ENCODE measurements around the gene GMPR2.
A peak's percentile ranks its signal among the peaks of the same experiment; 100 is the strongest.

GMPR2 gene
- total RNA-seq, result 23.2 to 54.8 reads per million in 2 experiments

DNA sequence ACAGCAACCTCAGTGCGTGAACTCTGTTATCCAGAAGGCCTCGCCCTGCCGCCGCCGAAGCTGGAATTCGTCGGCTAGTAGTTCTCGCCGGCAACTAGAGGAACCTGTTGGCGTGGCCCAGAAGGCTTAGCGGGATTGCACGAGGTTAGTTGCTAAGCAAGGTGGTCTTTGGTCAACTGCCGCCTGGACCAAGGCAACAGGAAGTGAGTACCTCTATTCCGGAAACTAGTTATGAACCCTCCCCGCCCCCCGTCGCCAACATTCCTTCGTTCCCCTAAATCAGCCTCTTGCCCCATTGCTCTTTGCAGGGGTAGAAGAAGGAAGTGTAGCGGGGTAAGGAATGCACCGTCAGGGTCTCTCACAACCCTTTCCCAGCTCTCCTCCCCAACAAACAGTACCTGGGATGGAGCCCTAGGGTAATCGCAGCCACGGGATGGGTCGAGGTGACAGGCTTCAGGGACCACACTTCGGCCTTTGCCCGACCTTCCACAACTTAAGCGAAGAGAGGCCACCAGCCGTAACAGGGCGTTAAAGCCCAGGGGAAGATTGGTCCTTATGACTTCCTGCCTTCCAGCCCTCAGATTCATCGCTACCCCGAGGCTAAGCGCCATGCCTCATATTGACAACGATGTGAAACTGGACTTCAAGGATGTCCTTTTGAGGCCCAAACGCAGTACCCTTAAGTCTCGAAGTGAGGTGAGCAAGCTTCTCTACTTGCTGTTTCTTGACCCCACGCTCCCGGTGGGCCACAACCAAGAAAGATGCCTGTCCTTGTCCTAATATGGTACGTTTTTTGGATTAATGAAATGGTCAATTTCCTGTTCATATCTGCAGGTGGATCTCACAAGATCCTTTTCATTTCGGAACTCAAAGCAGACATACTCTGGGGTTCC lies at the start of gene GMPR2:
TSS of gene GMPR2 (plus strand) at position 285 of the 893 bp plus-strand sequence. CDS start at position 610, 325 bp downstream.
- DNase-seq (ENCODE audit: low read depth), result no peak

DNA sequence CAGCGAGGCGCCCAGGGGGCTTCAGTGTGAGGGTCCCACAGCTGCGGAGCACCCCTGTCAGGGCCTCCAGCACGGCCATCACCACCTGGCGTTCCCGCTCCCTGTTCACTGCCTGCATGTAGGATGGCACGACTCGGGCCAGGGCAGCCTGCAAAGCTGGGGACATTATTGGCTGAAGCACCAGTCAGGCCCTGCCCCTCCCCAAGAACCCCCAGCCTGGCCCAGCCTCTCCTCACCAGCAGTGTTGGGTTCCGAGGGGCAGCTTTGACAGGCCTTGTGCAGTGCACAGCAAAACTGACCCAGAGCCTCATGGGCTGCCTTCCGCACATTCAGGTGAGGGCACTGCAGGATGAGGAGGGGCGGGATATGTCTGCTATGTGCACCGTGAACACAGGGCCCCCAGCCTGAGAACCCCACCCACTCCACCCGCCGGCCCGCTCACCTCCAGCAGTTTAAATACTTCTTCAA lies 49.7 kb upstream of the GMPR2 start:
- no peak for DNase-seq (ENCODE audit: low read depth)

DNA sequence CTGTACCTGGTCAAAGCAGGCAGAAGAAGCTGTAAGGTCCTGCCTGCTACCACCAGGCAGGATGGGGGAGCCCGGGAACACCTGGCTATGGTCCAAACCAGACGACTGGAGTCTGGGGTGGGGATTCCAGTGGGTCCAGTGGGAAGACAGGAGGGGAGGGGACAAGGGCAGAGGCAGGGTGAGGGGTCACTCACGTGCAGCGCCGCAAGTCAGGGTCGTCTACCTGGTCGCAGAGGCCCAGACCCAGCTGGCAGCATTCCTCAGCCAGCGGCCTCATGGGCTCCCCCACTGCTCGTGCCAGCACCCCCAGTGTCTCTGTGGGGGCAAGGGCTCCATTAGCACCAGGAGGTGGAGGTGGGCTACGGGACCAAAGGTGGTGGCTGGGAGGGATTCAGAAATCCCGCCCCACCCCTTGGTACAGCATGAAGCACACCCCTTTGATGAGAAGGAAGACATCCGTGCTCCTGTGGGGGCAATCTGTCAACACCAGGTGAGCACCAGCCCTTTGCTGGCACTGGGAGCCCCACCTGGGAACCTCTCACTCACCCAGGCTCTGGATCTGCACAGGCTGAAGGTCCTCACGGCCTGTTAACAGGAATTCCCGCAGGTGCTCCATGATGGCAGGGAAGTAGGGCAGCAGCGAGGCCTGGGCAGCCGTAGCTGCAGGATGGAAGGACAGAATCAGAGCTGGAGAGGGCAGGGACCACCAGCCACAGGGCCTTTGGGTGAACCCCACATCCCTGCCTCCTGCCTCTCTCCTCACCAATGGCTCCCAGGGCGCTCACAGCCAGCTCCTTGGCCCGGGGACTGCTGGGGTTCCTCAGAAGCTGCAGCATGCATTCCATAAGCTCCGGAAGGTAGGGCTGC lies 48.4 kb upstream of the GMPR2 start:
- no peak for DNase-seq (ENCODE audit: low read depth)

DNA sequence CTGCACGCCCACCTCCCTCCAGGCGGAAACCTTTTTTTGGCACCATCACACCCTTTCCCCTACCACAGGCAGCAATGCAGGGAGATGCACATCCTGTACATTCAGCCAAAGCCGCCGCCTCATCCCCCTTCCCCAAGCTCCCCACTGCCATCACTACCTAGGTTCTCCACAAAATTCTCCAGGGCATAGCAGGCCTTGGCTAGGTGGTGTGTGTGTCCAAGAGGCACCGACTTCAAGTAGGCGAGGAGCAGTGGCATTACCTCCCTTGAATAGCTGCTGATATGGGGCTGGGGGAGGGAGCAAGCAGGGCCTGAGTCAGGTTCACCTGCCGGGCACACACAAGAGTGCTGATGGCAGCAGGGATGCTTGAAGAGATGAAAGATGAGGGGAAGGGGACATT lies 47.7 kb upstream of the GMPR2 start:
- DNase-seq (ENCODE audit: low read depth), result no peak

GRCh38 chr14:24185741-24186140 lies 47.0 kb upstream of the GMPR2 start:
- no peak for DNase-seq (ENCODE audit: low read depth)

GRCh38 chr14:24186831-24187538 lies 45.7 kb upstream of the GMPR2 start:
- no peak for DNase-seq (ENCODE audit: low read depth)

DNA sequence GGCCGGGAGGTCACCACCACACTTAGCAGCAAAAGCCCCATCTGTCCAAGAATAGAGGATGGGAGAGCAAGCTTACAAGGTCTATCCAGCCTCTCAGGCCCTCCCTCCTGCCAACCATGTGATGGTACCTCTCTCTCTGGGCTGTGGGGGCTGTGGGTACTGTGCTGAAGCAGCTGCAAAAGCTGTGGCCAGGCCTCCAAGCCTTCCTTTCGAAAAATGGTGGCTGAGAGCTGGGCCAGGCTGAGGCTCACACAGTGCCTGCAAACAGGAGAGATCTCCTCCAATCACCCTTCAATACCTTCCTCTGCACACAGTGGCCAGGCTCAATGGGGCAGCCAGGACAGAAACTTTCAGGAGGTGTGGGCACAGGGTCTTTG lies 45.2 kb upstream of the GMPR2 start:
- no peak for DNase-seq (ENCODE audit: low read depth)

GRCh38 chr14:24188251-24189058 lies 44.3 kb upstream of the GMPR2 start, which contains the start of gene IPO4:
Gene IPO4, minus strand, starts transcription at chr14:24188816. Its CDS starts 29 bp downstream, at chr14:24188787.
- DNase-seq (ENCODE audit: low read depth), result peak; percentile 94

GRCh38 chr14:24189059-24189375 lies 43.7 kb upstream of the GMPR2 start:
- no peak for DNase-seq (ENCODE audit: low read depth)

DNA sequence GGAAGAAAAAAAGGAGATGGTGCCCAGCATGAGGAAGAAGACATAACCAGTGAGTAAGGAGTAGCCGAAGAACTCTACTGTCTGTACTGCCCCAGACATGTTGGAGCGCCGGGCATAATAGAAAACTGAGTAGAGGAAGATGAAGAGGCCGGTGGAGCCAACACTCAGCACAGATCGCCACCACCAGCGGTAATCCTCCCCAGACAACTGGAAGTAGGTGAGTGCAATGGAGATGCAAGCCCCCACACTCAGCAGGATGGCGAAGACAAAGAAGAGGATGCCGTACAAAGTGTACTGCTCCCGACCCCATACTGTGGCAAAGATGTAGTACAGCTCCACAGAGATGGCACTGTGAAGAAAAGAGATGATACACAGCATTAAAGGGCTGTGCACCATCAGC lies 43.3 kb upstream of the GMPR2 start:
- DNase-seq (ENCODE audit: low read depth), result no peak

DNA sequence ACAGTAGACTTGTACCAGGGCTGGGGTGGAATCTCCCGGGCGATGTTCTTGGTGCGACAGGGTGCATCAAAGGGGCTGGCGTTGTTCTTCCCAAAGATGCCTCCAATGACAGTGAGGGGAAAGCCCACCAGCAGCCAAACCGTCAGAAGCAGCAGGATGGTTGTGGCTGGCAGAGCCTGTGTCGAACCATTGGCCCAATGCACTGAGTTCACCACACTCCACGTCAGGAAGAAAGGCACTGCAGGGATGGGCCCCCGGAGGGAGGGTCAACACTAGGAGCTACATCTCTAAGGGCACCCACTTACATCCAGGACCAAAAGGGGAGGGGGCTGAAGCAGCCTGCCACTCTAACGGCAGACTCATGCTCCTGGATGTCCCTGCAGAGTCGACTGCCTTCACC lies 42.3 kb upstream of the GMPR2 start:
- no peak for DNase-seq (ENCODE audit: low read depth)

GRCh38 chr14:24192933-24193332 lies 39.8 kb upstream of the GMPR2 start:
- DNase-seq (ENCODE audit: low read depth), result no peak

- no peak for DNase-seq (ENCODE audit: low read depth)
These were observed 38.4 kb upstream of the GMPR2 start for GRCh38 chr14:24194186-24194872.

DNA sequence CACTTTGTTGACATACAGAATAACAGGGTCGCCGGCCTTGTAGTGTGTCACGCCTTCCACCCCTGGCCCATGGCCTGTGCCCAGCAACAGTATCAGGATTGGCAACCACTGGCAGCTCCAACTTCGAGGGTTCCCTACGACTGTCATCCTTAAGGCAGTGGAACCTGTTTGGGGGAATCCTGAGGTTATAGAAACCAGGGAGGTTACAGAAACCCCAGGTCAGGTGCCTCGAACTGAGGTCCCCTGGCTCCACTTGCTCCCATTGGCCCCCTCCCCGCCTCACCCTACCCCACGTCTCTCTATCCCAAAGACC lies 37.9 kb upstream of the GMPR2 start:
- no peak for DNase-seq (ENCODE audit: low read depth)

DNA sequence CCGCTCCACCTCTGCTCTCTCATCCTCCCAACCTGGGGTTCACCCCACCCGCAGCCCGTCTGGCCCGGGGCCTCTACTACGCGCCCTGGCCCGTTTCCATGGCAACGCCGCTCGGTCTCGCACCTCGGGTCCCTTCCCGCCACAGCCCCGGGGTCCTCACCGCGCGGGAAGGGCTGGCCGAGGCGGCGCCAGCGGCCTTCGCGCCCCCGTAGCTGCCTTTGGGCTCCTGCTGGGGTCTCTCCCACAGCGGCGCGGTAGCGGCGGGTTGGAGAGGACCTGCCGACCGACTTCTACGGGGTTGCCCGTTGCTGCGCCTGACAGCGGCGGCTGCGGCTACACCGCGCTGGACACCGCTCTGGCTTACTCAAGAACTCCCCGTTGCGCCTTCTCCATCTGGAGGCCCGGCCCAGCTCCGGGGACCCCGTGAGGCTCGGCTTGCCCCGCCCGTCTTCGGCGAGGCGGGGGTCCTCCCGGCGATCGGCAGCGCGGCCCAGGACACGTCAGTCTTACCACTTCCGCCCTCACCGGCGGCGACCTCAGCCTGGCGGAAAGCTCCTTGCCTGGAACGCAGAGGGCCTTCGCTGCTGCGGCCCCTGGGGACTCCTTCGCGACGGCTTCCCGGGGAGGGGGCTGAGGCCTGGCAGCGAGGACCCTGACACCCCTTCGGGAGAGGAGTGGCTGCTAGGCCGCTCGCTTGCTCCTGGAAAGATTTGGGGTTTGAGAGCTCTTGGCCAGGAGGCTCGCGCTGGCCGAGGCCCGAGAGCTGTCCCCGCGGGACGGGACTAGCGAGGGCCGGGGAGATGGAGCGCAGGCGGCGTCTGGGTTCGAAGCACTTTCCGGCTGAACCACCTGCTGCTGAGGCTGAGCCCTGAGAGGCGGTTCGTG lies 37.3 kb upstream of the GMPR2 start, which contains the start of gene TM9SF1:
TSS of gene TM9SF1 (minus strand) at position 256 of the 885 bp plus-strand sequence. CDS start 422 bp downstream, outside the sequence.
- peak; percentile 82 for DNase-seq (ENCODE audit: low read depth)

- DNase-seq (ENCODE audit: low read depth), result no peak
These were observed 36.4 kb upstream of the GMPR2 start for GRCh38 chr14:24196071-24197055.

DNA sequence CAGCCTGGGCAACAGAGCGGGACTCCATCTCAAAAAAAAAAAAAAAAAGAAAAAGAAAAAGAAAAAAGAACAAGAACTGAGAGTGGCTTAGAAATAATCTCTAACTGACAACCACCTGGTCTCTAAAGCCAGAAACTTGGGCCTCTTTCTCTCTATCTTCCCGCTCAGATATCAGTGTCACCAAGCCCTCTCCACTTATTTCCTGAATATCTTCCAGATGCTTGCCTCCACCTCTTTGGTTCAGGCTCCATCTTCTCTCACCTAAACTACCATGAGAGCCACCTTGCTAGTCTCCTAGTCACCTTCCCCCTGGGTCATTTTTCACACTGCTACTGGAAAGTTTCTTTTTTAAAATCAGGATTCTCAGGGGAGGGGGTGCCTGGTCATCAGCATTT lies 35.7 kb upstream of the GMPR2 start:
- DNase-seq (ENCODE audit: low read depth), result no peak

- no peak for DNase-seq (ENCODE audit: low read depth)
These were observed 33.8 kb upstream of the GMPR2 start for GRCh38 chr14:24198814-24199524.
